Gastroesophageal sphincter (tissue), 3 donors: Measurements from ENCODE around the gene SELENOK.
A peak's percentile ranks its signal among the peaks of the same experiment; 100 is the strongest.

Experiments used
- POLR2A ChIP-seq, 2 donors: fragments of 450-650 bp; IDR thresholded peaks; one replicate each; pipeline ENCODE4 v1.6.1; 2017; ENCODE audit warnings: antibody characterized with exemption in 2 of 2, mild to moderate bottlenecking in 2 of 2, moderate library complexity in 1 of 2
- TF ChIP-seq, protein P1 (sequence below), 4 experiments: fragments of 200-600 bp in 2 of 4; fragments of 450-650 bp in 2 of 4; sonication (generic) in 1 of 4; IDR thresholded peaks; one replicate each; pipeline ENCODE4 v1.5.1; 2017 to 2019; ENCODE audit warnings: antibody characterized with exemption in 4 of 4, mild to moderate bottlenecking in 2 of 4, moderate library complexity in 2 of 4

DNA sequence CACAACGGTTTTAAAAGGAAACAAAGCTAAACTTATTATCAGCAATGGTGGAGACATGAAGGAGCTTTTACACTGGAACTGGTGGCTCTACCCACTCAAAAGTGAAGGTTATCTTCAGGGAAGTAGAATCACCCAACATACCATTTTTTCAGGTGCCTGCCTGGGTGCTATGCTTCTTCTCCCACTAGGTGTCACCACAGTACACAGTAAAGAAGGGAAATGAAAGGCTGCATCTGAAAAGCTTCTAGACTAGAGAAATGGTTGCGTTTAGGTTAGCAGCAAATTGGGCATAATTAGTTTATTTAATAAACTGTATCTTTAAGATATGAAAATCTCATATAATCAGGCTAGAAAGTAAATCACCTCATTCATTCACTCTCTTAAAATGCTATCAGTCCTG lies 47.0 kb upstream of the SELENOK start:
- TF ChIP-seq POLR2A (IDR thresholded peaks at IDR 0.05), result no peak
- TF ChIP-seq, protein P1, sequence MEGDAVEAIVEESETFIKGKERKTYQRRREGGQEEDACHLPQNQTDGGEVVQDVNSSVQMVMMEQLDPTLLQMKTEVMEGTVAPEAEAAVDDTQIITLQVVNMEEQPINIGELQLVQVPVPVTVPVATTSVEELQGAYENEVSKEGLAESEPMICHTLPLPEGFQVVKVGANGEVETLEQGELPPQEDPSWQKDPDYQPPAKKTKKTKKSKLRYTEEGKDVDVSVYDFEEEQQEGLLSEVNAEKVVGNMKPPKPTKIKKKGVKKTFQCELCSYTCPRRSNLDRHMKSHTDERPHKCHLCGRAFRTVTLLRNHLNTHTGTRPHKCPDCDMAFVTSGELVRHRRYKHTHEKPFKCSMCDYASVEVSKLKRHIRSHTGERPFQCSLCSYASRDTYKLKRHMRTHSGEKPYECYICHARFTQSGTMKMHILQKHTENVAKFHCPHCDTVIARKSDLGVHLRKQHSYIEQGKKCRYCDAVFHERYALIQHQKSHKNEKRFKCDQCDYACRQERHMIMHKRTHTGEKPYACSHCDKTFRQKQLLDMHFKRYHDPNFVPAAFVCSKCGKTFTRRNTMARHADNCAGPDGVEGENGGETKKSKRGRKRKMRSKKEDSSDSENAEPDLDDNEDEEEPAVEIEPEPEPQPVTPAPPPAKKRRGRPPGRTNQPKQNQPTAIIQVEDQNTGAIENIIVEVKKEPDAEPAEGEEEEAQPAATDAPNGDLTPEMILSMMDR (IDR thresholded peaks at IDR 0.05), result peak; percentile 63 to 78 (median 67)
